ENCODE results near the gene GAS6. TPM values are rescaled to one million over a fixed set of nuclear protein-coding genes. Genes with fewer than 3 reads are reported as not detected.

GAS6 gene
- total and polyA plus RNA-seq, 9 of the 15 experiments (the other 6 are each of a cell fraction or from before 2014, with no cell fraction given) = 0.14 to 9.7 (median 4.7) TPM; not detected in 1

GRCh38 chr13:113822266-113822665, 41.6 kb downstream of the GAS6 start:
- no peak overlapping the region for H3K4me3 ChIP-seq
- in situ Hi-C loops (cut with MboI) (loop anchor here (10.0 kb wide), 1 partner anchor 93 kb away; no protein-coding TSS in a partner anchor), intact Hi-C loops (cut with micrococcal nuclease) (no loop called here)
- CTCF ChIA-PET (ENCODE audit: low intra/inter-chr PET ratio) = no interaction called here
- H3K4me1 ChIP-seq (replicated peaks in 1 of 2; ENCODE audit: control insufficient read depth in 2 of 2, insufficient read depth in 2 of 2, low read length in 2 of 2) = peaks cover 0 to 26% of the 10 kb centered on the region in 2 experiments; a peak in 2 of 5 replicates
- 80% methylated on average over 5 of the region's 12 CpGs for WGBS (ENCODE audit: insufficient coverage, low coverage, missing lambda C conversion rate)
- no peaks in the 10 kb centered on the region for H4K20me1 ChIP-seq (replicated peaks; ENCODE audit: control insufficient read depth, insufficient read depth, low read length)
- FAIRE-seq = no peak
- no peaks in the 10 kb centered on the region for H3K9me1 ChIP-seq (ENCODE audit: control insufficient read depth, insufficient read depth, low read length)
- H3K79me2 ChIP-seq (ENCODE audit: control insufficient read depth, insufficient read depth, low read length) = no peaks in the 10 kb centered on the region
- POLR2A ChIA-PET = no interaction called here
- ATAC-seq = no peak
- no peak overlapping the region for H2AFZ ChIP-seq (ENCODE audit: low read depth, low read length)
- H3K27ac ChIP-seq (ENCODE audit: extremely low read depth, low read depth, low read length) = no peak overlapping the region
- H3K4me2 ChIP-seq (ENCODE audit: insufficient read depth, low read length) = no peak overlapping the region
- no peaks in the 10 kb centered on the region for H3K36me3 ChIP-seq (ENCODE audit: control insufficient read depth, insufficient read depth, low read length)
- no peaks in the 10 kb centered on the region for H3K27me3 ChIP-seq (ENCODE audit: control insufficient read depth in 2 of 2, insufficient read depth in 2 of 2, low read length in 2 of 2)
- BruUV-seq (replicated peaks) = no TSS peak
- H3K9ac ChIP-seq (ENCODE audit: insufficient read depth in 1 of 2, low read depth in 2 of 2, low read length in 2 of 2) = no peak overlapping the region
- no peaks in the 10 kb centered on the region for H3K9me3 ChIP-seq (replicated peaks; ENCODE audit: control insufficient read depth, insufficient read depth, low read depth, low read length)
- no peak for DNase-seq (ENCODE audit: extremely low read depth in 1 of 4, low spot score in 3 of 4)
- TF ChIP-seq FOS (IDR thresholded peaks at IDR 0.05; ENCODE audit: extremely low read depth, insufficient read length) = no peak
- no peak for TF ChIP-seq MAFK (IDR thresholded peaks at IDR 0.05; ENCODE audit: low read length)
- no peak for TF ChIP-seq BCL6 (CRISPR knock-in tag; IDR thresholded peaks at IDR 0.05)
- no peak for TF ChIP-seq ZNF561 (CRISPR knock-in tag; conservative IDR thresholded peaks at IDR 0.05)
- no peak for TF ChIP-seq ZBTB49 (CRISPR knock-in tag; IDR thresholded peaks at IDR 0.05; ENCODE audit: borderline replicate concordance)
- no peak for TF ChIP-seq SRSF7 (optimal IDR thresholded peaks at IDR 0.05; ENCODE audit: low read depth, low read length)
- no peak for TF ChIP-seq NR2C1 (IDR thresholded peaks at IDR 0.05)
- no peak for TF ChIP-seq NR2C1 (tag; IDR thresholded peaks at IDR 0.05)
- no peak for TF ChIP-seq ZNF583 (CRISPR knock-in tag; IDR thresholded peaks at IDR 0.05)
- TF ChIP-seq TGIF2 (CRISPR knock-in tag; IDR thresholded peaks at IDR 0.05) = no peak
- TF ChIP-seq KDM2B (CRISPR knock-in tag; IDR thresholded peaks at IDR 0.05) = no peak
- no peak for TF ChIP-seq TSHZ1 (CRISPR knock-in tag; IDR thresholded peaks at IDR 0.05)
- TF ChIP-seq GABPB2 (CRISPR knock-in tag; conservative IDR thresholded peaks at IDR 0.05) = no peak
- TF ChIP-seq CHAMP1 (IDR thresholded peaks at IDR 0.05) = no peak

Measured in K562 (cell line).